PC-3 (cell line): ENCODE measurements around the gene TMED7.

Source experiments
- CTCF ChIP-seq: fragments of 300-600 bp; sonication (generic); conservative IDR thresholded peaks from 2 replicates; pipeline ENCODE4 v1.5.1; 2017; ENCODE audit warnings: antibody characterized with exemption, low read depth, mild to moderate bottlenecking, low read length
- EZH2phosphoT487 ChIP-seq: fragments of 300-600 bp; sonication (generic); IDR thresholded peaks from 2 replicates; pipeline ENCODE4 v1.6.1; 2018; ENCODE audit warnings: mild to moderate bottlenecking, antibody characterized with exemption, low read length, borderline replicate concordance

GRCh38 chr5:115621365-115621900 is 4.4 kb downstream of the TMED7 start:
- TF ChIP-seq EZH2phosphoT487 (no peak), CTCF (no peak)
